ENCODE measurements around the gene PRDM16. TPM values are rescaled to one million over a fixed set of nuclear protein-coding genes. Genes with fewer than 3 reads are reported as not detected.

PRDM16 gene
- total RNA-seq, 1 donor from 2014 or later = 18.3 TPM

DNA sequence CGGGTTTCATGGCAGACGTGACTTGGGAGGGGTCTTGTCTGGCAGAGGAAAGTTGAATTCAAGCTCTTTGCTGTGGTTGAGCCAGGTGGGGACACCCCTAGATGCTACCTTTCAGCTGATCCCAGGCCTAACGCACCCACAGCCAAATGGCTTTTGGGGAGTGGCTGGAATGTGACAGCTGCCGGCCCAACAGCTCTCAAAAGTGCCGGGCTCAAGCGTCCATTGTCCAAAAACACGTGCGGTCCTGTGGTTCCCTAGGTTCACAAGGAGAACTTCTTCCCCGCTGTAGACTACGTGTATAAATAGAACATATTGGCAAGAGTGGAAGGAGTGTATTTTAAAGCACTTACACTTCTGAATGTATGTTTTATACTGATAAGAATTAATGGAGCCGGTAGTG, 298.4 kb downstream of the PRDM16 start:
- Mint-ChIP-seq H3K4me1 (ENCODE audit: low read depth) (peaks cover 70% of the 10 kb centered on the region), H3K36me3 (ENCODE audit: low read depth) (peaks cover 2% of the 10 kb centered on the region), H3K9me3 (ENCODE audit: low read depth) (peaks cover 4% of the 10 kb centered on the region), H3K27me3 (ENCODE audit: low read depth) (peaks cover under 1% of the 10 kb centered on the region), H3K27ac (ENCODE audit: unreplicated experiment) (peak overlapping the region; percentile 96), H3K4me3 (ENCODE audit: unreplicated experiment) (peak overlapping the region; percentile 12)
- TF ChIP-seq, protein P1, sequence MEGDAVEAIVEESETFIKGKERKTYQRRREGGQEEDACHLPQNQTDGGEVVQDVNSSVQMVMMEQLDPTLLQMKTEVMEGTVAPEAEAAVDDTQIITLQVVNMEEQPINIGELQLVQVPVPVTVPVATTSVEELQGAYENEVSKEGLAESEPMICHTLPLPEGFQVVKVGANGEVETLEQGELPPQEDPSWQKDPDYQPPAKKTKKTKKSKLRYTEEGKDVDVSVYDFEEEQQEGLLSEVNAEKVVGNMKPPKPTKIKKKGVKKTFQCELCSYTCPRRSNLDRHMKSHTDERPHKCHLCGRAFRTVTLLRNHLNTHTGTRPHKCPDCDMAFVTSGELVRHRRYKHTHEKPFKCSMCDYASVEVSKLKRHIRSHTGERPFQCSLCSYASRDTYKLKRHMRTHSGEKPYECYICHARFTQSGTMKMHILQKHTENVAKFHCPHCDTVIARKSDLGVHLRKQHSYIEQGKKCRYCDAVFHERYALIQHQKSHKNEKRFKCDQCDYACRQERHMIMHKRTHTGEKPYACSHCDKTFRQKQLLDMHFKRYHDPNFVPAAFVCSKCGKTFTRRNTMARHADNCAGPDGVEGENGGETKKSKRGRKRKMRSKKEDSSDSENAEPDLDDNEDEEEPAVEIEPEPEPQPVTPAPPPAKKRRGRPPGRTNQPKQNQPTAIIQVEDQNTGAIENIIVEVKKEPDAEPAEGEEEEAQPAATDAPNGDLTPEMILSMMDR (IDR thresholded peaks at IDR 0.05) = no peak
- DNase-seq (ENCODE audit: low spot score) = no peak

DNA sequence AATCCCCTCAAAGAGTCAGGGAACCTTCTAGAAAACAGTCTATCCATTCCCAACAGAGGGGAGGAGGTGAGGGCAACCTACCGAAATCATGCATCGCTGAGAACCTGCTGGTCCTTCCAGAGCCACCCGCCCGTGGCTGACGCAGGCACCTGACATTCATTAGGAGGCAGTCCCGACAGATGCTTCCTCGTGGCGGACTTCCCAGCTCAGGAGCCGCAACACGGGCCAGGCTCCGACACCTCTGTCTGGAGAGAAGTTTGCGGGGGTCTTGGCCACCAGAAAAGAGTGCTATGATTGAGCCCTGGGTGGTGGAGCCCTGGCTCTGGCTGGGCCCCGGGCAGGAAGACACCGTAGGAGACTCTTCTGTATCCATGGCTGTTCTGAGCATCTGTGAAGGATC, 299.1 kb downstream of the PRDM16 start:
- TF ChIP-seq, protein P1 (IDR thresholded peaks at IDR 0.05) = no peak
- Mint-ChIP-seq H3K27ac (ENCODE audit: unreplicated experiment) (peak overlapping the region; percentile 96), H3K4me1 (ENCODE audit: low read depth) (peaks cover 76% of the 10 kb centered on the region), H3K27me3 (ENCODE audit: low read depth) (no peaks in the 10 kb centered on the region), H3K36me3 (ENCODE audit: low read depth) (peaks cover 1% of the 10 kb centered on the region), H3K4me3 (ENCODE audit: unreplicated experiment) (no peak overlapping the region), H3K9me3 (ENCODE audit: low read depth) (peaks cover 4% of the 10 kb centered on the region)
- no peak for DNase-seq (ENCODE audit: low spot score)

DNA sequence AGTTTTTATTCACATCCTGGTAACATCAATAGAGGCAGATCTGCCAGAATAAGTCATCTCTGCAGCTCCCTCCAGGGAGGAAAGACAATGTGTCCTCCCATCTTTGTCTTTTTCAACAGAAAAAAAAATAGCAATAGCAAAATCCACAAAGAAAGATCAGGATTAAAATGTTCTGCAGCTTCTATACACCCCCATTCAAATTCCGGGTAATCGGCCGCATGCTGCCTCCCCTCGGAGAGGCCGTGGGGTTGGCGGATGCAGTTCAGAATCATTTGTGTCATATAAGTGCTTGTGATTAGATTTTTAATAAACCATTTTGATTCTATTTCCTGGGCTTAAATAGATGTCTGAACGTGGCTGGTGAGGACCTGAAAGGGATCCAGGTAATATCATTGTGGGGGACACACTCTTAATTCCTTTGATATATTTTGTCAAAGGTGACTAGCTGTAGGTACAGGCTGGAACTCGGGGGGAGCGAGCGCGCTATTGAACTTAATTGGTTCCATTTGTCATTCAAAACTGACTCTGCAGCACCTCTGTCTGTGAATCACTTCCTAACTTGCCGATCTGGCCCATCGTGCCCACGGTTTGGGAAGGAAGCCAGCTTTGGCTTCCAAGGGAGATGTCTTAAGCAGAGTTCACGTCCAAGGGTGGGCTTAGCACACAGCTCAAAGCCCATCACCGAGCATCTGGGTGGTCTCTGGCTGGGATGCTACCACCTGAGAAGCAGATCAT, 299.9 kb downstream of the PRDM16 start:
- Mint-ChIP-seq H3K9me3 (ENCODE audit: low read depth) (peaks cover 4% of the 10 kb centered on the region), H3K27me3 (ENCODE audit: low read depth) (no peaks in the 10 kb centered on the region), H3K4me3 (ENCODE audit: unreplicated experiment) (no peak overlapping the region), H3K27ac (ENCODE audit: unreplicated experiment) (peak overlapping the region; percentile 96), H3K4me1 (ENCODE audit: low read depth) (peaks cover 79% of the 10 kb centered on the region), H3K36me3 (ENCODE audit: low read depth) (peaks cover 1% of the 10 kb centered on the region)
- DNase-seq (ENCODE audit: low spot score) = no peak
- TF ChIP-seq, protein P1 (IDR thresholded peaks at IDR 0.05) = no peak

DNA sequence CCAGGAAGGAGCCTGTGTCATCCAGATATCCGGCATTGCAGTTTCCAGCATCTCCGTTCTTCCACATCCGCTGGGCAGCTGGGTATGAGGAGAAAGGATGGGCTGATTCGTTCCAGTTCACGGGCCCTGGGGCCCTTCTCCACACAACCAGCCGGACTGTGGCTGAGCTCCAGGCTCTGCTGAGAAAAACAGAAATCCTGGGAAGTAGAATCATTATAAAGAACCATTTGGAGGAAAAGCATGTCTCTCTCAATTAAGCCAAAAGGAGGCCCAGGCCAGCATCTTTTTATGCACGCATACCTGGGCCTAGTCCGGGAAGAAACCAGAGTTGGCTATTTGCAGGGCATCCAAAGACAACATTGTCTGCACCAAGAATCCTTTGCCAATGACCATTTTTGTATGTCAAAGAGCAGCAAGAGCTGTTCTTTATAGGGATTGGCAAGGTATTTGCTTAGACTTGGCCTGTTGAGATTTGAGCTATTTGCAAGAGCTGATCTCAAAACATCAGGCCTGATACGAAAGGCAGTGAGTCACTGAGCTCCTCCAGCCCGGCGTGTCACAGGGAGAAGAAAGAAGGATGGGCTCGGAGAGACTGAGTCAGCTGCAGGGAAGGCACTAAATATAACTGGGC, 300.6 kb downstream of the PRDM16 start:
- Mint-ChIP-seq H3K27me3 (ENCODE audit: low read depth) (no peaks in the 10 kb centered on the region), H3K9me3 (ENCODE audit: low read depth) (peaks cover 4% of the 10 kb centered on the region), H3K4me1 (ENCODE audit: low read depth) (peaks cover 82% of the 10 kb centered on the region), H3K4me3 (ENCODE audit: unreplicated experiment) (no peak overlapping the region), H3K27ac (ENCODE audit: unreplicated experiment) (peak overlapping the region; percentile 96), H3K36me3 (ENCODE audit: low read depth) (peaks cover 1% of the 10 kb centered on the region)
- DNase-seq (ENCODE audit: low spot score) = no peak
- TF ChIP-seq, protein P1 (IDR thresholded peaks at IDR 0.05) = no peak

DNA sequence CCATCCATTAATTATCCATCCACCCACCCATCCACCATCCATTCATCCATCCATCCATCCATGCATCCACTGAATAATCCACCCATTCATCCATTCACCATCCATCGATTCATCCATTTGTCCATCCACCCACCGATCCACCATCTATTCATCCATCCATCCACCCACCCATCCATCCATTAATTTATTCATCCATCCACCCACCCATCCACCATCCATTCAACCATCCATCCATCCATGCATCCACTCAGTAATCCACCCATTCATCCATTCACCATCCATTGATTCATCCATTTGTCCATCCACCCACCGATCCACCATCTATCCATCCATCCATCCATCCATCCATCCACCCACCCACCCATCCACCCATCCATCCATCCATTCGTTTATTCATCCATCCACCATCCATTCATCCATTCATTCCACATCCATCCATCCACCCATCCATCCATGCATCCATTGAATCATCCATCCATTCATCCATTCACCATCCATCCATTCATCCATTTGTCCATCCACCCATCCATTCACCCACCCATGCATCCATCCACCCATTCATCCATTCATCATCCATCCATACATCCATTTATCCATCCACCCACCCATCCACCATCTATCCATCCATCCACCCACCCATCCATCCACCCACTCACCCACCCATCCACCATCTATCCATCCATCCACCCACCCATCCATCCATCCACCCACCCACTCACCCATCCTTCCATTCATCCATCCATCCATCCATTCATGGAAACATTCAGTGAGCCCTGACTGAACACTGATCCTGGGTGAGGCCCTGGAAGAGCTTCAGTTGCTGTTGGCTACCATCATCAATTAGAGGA, 302.1 kb downstream of the PRDM16 start:
- TF ChIP-seq, protein P1 (IDR thresholded peaks at IDR 0.05) = no peak
- H3K27me3 Mint-ChIP-seq (ENCODE audit: low read depth) = peaks cover 2% of the 10 kb centered on the region
- H3K9me3 Mint-ChIP-seq (ENCODE audit: low read depth) = peaks cover 4% of the 10 kb centered on the region
- peaks cover 1% of the 10 kb centered on the region for H3K36me3 Mint-ChIP-seq (ENCODE audit: low read depth)
- DNase-seq (ENCODE audit: low spot score) = no peak
- peak overlapping the region; percentile 96 for H3K27ac Mint-ChIP-seq (ENCODE audit: unreplicated experiment)
- H3K4me1 Mint-ChIP-seq (ENCODE audit: low read depth) = peaks cover 76% of the 10 kb centered on the region
- no peak overlapping the region for H3K4me3 Mint-ChIP-seq (ENCODE audit: unreplicated experiment)
